ENCODE measurements around the gene VIP. TPM values are rescaled to one million over a fixed set of nuclear protein-coding genes. Genes with fewer than 3 reads are reported as not detected.

VIP gene
- total RNA-seq, 1 experiment from 2014 or later, result not detected

DNA sequence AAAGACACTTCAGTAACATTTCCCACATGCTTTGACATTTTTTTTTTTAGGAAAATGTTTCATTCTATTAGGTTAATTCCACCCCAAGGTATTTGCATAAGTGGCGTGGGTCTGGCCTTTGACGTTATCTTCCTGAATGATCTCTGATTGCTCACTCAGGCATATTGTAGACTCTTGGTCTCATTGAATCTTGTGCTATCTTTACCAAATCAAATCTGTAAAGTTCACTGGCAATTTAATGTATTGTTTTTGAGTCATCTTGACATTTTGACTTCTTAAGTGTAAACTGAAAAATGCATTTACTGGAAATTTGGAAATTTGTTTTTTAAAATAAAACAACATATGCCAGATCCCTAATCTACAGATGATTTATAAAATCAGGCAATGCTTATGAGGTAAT, 16.0 kb upstream of the VIP start:
- ATAC-seq, result no peak
- Histone ChIP-seq H3K9me2 (replicated peaks; ENCODE audit: low read length) (no peaks in the 10 kb centered on the region), H3K4me1 (ENCODE audit: insufficient read depth, low read length) (no peaks in the 10 kb centered on the region), H4K20me1 (ENCODE audit: low read length) (no peaks in the 10 kb centered on the region), H3K4me2 (ENCODE audit: low read length) (no peak overlapping the region), H3K36me3 (ENCODE audit: low read depth, low read length) (no peaks in the 10 kb centered on the region), H3K79me2 (ENCODE audit: low read length) (no peaks in the 10 kb centered on the region), H3K27me3 (ENCODE audit: low read length) (peaks cover 71% of the 10 kb centered on the region), H3K4me3 (ENCODE audit: low read length) (no peak overlapping the region), H3F3A (ENCODE audit: low read length, unreplicated experiment) (no peaks in the 10 kb centered on the region), H3K9ac (ENCODE audit: low read length) (no peak overlapping the region), H3K9me3 (ENCODE audit: low read length) (no peaks in the 10 kb centered on the region), H2AFZ (ENCODE audit: low read length) (no peak overlapping the region), H3K27ac (ENCODE audit: low read length) (no peak overlapping the region)
- DNase-seq, result no peak
- CTCF ChIA-PET, result no interaction called here
- TF ChIP-seq, protein P1, sequence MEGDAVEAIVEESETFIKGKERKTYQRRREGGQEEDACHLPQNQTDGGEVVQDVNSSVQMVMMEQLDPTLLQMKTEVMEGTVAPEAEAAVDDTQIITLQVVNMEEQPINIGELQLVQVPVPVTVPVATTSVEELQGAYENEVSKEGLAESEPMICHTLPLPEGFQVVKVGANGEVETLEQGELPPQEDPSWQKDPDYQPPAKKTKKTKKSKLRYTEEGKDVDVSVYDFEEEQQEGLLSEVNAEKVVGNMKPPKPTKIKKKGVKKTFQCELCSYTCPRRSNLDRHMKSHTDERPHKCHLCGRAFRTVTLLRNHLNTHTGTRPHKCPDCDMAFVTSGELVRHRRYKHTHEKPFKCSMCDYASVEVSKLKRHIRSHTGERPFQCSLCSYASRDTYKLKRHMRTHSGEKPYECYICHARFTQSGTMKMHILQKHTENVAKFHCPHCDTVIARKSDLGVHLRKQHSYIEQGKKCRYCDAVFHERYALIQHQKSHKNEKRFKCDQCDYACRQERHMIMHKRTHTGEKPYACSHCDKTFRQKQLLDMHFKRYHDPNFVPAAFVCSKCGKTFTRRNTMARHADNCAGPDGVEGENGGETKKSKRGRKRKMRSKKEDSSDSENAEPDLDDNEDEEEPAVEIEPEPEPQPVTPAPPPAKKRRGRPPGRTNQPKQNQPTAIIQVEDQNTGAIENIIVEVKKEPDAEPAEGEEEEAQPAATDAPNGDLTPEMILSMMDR (conservative IDR thresholded peaks at IDR 0.05; ENCODE audit: low read depth, low read length), result no peak
- TF ChIP-seq EZH2 (IDR thresholded peaks at IDR 0.05; ENCODE audit: low read length, unreplicated experiment) (no peak), EZH2phosphoT487 (IDR thresholded peaks at IDR 0.05; ENCODE audit: borderline replicate concordance, low read length) (no peak)
- intact Hi-C loops (cut with micrococcal nuclease), result no loop called here
- POLR2A ChIA-PET (ENCODE audit: unreplicated experiment), result no interaction called here
- BruUV-seq (replicated peaks), result no TSS peak

DNA sequence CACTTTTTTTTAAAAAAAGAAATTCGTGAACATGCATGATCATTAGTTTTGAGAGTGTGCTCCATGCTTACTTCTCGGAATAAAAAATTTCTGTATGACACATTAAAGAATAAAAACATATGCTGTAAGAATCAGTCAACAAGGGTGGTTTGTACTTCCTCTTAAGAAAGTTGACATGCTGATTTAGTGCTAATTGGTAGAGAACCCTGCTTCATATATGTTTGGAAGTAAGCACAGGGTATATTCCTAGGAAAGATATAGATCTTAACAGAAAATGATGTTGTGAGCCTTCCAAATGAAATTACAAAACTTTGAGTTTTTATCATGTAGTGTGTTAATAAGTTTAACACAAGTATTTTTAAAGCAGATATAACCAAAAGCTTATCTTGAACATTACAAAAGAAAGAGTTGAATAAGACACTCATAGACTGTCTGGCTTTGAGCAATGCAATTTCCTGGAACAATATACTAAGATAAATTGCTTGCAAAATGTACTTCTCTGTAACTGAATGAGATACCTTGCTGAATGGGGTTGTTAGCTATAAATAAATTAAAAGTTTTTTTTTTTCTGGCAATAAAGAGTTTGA, 13.8 kb upstream of the VIP start:
- no peak overlapping the region for H3K4me3 ChIP-seq (ENCODE audit: low read length)
- no peaks in the 10 kb centered on the region for H3K9me2 ChIP-seq (replicated peaks; ENCODE audit: low read length)
- H3F3A ChIP-seq (ENCODE audit: low read length, unreplicated experiment), result no peaks in the 10 kb centered on the region
- H3K9ac ChIP-seq (ENCODE audit: low read length), result no peak overlapping the region
- H3K27ac ChIP-seq (ENCODE audit: low read length), result no peak overlapping the region
- no peaks in the 10 kb centered on the region for H3K36me3 ChIP-seq (ENCODE audit: low read depth, low read length)
- ATAC-seq (no peak), DNase-seq (no peak)
- peaks cover 69% of the 10 kb centered on the region for H3K27me3 ChIP-seq (ENCODE audit: low read length)
- H3K79me2 ChIP-seq (ENCODE audit: low read length), result no peaks in the 10 kb centered on the region
- no peak overlapping the region for H3K4me2 ChIP-seq (ENCODE audit: low read length)
- POLR2A ChIA-PET (ENCODE audit: unreplicated experiment), result interaction anchor here (0.6 kb wide), 1 partner anchor 52 kb away, joined by 6 read pairs; no protein-coding TSS in a partner anchor
- no TSS peak for BruUV-seq (replicated peaks)
- no peaks in the 10 kb centered on the region for H3K4me1 ChIP-seq (ENCODE audit: insufficient read depth, low read length)
- TF ChIP-seq, protein P1 (conservative IDR thresholded peaks at IDR 0.05; ENCODE audit: low read depth, low read length), result no peak
- no peak for TF ChIP-seq EZH2 (IDR thresholded peaks at IDR 0.05; ENCODE audit: low read length, unreplicated experiment)
- no peak for TF ChIP-seq EZH2phosphoT487 (IDR thresholded peaks at IDR 0.05; ENCODE audit: borderline replicate concordance, low read length)
- no peak overlapping the region for H2AFZ ChIP-seq (ENCODE audit: low read length)
- no peaks in the 10 kb centered on the region for H4K20me1 ChIP-seq (ENCODE audit: low read length)
- no peaks in the 10 kb centered on the region for H3K9me3 ChIP-seq (ENCODE audit: low read length)
- intact Hi-C loops (cut with micrococcal nuclease), result no loop called here
- CTCF ChIA-PET, result interaction anchor here (0.6 to 0.7 kb wide), 2 partner anchors 211 to 217 kb away, joined by 3 to 6 read pairs; no protein-coding TSS in a partner anchor

DNA sequence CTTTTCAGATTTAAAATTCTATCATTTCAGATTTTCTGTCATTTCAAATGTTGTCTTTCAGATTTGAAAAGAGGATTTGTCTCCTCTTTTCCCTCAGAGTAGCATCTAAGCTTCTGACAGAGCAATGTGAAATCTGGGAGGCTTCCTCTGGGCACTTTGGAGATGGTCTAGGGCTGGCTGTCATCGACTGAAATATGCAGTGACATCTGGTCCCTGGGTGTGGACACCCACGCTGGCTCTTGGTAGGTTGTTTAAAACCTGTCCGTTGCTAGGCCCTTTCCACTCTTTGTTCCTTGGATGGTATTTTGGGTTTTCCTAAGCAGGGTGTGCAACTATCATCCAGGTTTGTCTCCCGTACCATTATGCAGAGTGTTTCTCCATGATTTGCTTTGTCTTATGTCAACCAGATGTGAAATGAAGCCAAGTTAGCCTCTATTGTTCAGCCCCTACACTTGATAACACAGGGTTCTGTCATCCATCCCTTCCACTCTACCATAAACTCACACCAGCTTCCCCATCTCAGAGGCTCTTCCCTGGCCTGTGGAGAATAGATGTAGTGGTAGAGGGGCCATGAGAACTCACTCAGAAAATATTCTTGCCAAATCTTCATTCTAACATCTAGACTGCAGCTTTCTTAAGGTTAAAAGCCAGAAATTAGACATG, 5.0 kb upstream of the VIP start:
- Histone ChIP-seq H3K27ac (ENCODE audit: low read length) (no peak overlapping the region), H3K9me3 (ENCODE audit: low read length) (no peaks in the 10 kb centered on the region), H3K4me3 (ENCODE audit: low read length) (no peak overlapping the region), H3K9me2 (replicated peaks; ENCODE audit: low read length) (no peaks in the 10 kb centered on the region), H4K20me1 (ENCODE audit: low read length) (no peaks in the 10 kb centered on the region), H3K4me1 (ENCODE audit: insufficient read depth, low read length) (no peaks in the 10 kb centered on the region), H3K27me3 (ENCODE audit: low read length) (peaks cover 67% of the 10 kb centered on the region), H3K4me2 (ENCODE audit: low read length) (no peak overlapping the region), H3K36me3 (ENCODE audit: low read depth, low read length) (no peaks in the 10 kb centered on the region), H2AFZ (ENCODE audit: low read length) (no peak overlapping the region), H3K9ac (ENCODE audit: low read length) (no peak overlapping the region), H3F3A (ENCODE audit: low read length, unreplicated experiment) (no peaks in the 10 kb centered on the region), H3K79me2 (ENCODE audit: low read length) (no peaks in the 10 kb centered on the region)
- intact Hi-C loops (cut with micrococcal nuclease), result no loop called here
- ATAC-seq (no peak), DNase-seq (no peak)
- no TSS peak for BruUV-seq (replicated peaks)
- TF ChIP-seq EZH2 (IDR thresholded peaks at IDR 0.05; ENCODE audit: low read length, unreplicated experiment), result no peak
- TF ChIP-seq, protein P1 (conservative IDR thresholded peaks at IDR 0.05; ENCODE audit: low read depth, low read length), result no peak
- no peak for TF ChIP-seq EZH2phosphoT487 (IDR thresholded peaks at IDR 0.05; ENCODE audit: borderline replicate concordance, low read length)
- CTCF ChIA-PET, result no interaction called here
- POLR2A ChIA-PET (ENCODE audit: unreplicated experiment), result no interaction called here

All from PC-3 (cell line).